ENCODE results near the gene LRFN2.

Gene LRFN2

GRCh38 chr6:40599555-40599954 is 12.4 kb upstream of the LRFN2 start:
- TF ChIP-seq CTBP1 (IDR thresholded peaks at IDR 0.05; ENCODE audit: borderline replicate concordance) = no peak
- TF ChIP-seq ELF4 (IDR thresholded peaks at IDR 0.05) = no peak
- ChIA-PET POLR2A (no interaction called here), CTCF (no interaction called here)
- no peak for DNase-seq (ENCODE audit: extremely low spot score)

GRCh38 chr6:40598516-40598915 is 11.4 kb upstream of the LRFN2 start:
- DNase-seq (ENCODE audit: extremely low spot score) = no peak
- ChIA-PET POLR2A (interaction anchor here (1.4 kb wide), 1 partner anchor 12 kb away, joined by 3 read pairs; no protein-coding TSS in a partner anchor), CTCF (no interaction called here)
- TF ChIP-seq CTBP1 (IDR thresholded peaks at IDR 0.05; ENCODE audit: borderline replicate concordance) (no peak), L3MBTL2 (conservative IDR thresholded peaks at IDR 0.05) (no peak), HDGF (IDR thresholded peaks at IDR 0.05; ENCODE audit: borderline replicate concordance) (no peak)

- ChIA-PET CTCF (no interaction called here), POLR2A (interaction anchor here (1.4 kb wide), 1 partner anchor 11 kb away, joined by 3 read pairs; no protein-coding TSS in a partner anchor)
- no peak for DNase-seq (ENCODE audit: extremely low spot score)
- TF ChIP-seq L3MBTL2 (conservative IDR thresholded peaks at IDR 0.05) (no peak), FOXK2 (IDR thresholded peaks at IDR 0.05) (no peak), SUZ12 (IDR thresholded peaks at IDR 0.05) (no peak), ELF4 (IDR thresholded peaks at IDR 0.05) (no peak), ARNT (IDR thresholded peaks at IDR 0.05) (no peak), FOXA1 (IDR thresholded peaks at IDR 0.05) (no peak), TARDBP (IDR thresholded peaks at IDR 0.05) (no peak), LEF1 (IDR thresholded peaks at IDR 0.05; ENCODE audit: borderline replicate concordance) (no peak), HDGF (IDR thresholded peaks at IDR 0.05; ENCODE audit: borderline replicate concordance) (no peak), CTBP1 (IDR thresholded peaks at IDR 0.05; ENCODE audit: borderline replicate concordance) (no peak), NFRKB (IDR thresholded peaks at IDR 0.05) (no peak), FOXM1 (IDR thresholded peaks at IDR 0.05; ENCODE audit: borderline replicate concordance) (no peak), ZNF384 (IDR thresholded peaks at IDR 0.05) (no peak), SP1 (IDR thresholded peaks at IDR 0.05) (no peak), BHLHE40 (IDR thresholded peaks at IDR 0.05; ENCODE audit: borderline replicate concordance) (no peak)
These were observed 10.1 kb upstream of the LRFN2 start for GRCh38 chr6:40597301-40597700.

GRCh38 chr6:40588480-40588879 is 1.3 kb upstream of the LRFN2 start:
- POLR2A ChIA-PET = interaction anchor here (0.9 kb wide), 1 partner anchor 12 kb away, joined by 3 read pairs; no protein-coding TSS in a partner anchor
- DNase-seq (ENCODE audit: extremely low spot score) = no peak
- CTCF ChIA-PET = interaction anchor here (0.5 kb wide), 1 partner anchor 81 kb away, joined by 4 read pairs; no protein-coding TSS in a partner anchor
- no peak for TF ChIP-seq CTBP1 (IDR thresholded peaks at IDR 0.05; ENCODE audit: borderline replicate concordance)

GRCh38 chr6:40588070-40588384 is 863 bp upstream of the LRFN2 start:
- no peak for DNase-seq (ENCODE audit: extremely low spot score)
- TF ChIP-seq L3MBTL2 (conservative IDR thresholded peaks at IDR 0.05) (0 out of 2 replicates have a peak, but pooled peaks have one; percentile 22), NFRKB (IDR thresholded peaks at IDR 0.05) (no peak), SP1 (IDR thresholded peaks at IDR 0.05) (no peak), ELF4 (IDR thresholded peaks at IDR 0.05) (no peak)
- ChIA-PET CTCF (interaction anchor here (0.5 to 1.2 kb wide), 3 partner anchors 16 to 241 kb away, joined by 3 to 4 read pairs (median 3); no protein-coding TSS in a partner anchor), POLR2A (interaction anchor here (0.9 kb wide), 1 partner anchor 12 kb away, joined by 3 read pairs; no protein-coding TSS in a partner anchor)

- DNase-seq (ENCODE audit: extremely low spot score) = no peak
- TF ChIP-seq ARNT (IDR thresholded peaks at IDR 0.05) (no peak), TARDBP (IDR thresholded peaks at IDR 0.05) (no peak), FOXA1 (IDR thresholded peaks at IDR 0.05) (no peak), SUZ12 (IDR thresholded peaks at IDR 0.05) (no peak), FOXM1 (IDR thresholded peaks at IDR 0.05; ENCODE audit: borderline replicate concordance) (no peak), PKNOX1 (IDR thresholded peaks at IDR 0.05) (no peak), L3MBTL2 (conservative IDR thresholded peaks at IDR 0.05) (no peak)
- POLR2A ChIA-PET = interaction anchor here (1.3 kb wide), 1 partner anchor 11 kb away, joined by 3 read pairs; no protein-coding TSS in a partner anchor
- CTCF ChIA-PET = interaction anchor here (1.2 kb wide), 1 partner anchor 18 kb away, joined by 3 read pairs; no protein-coding TSS in a partner anchor
These were observed 579 bp downstream of the LRFN2 start for GRCh38 chr6:40586369-40587201.

GRCh38 chr6:40585651-40586269 is 1.4 kb downstream of the LRFN2 start:
- CTCF ChIA-PET = no interaction called here
- no peak for TF ChIP-seq SUZ12 (IDR thresholded peaks at IDR 0.05)
- POLR2A ChIA-PET = interaction anchor here (1.3 kb wide), 1 partner anchor 12 kb away, joined by 3 read pairs; no protein-coding TSS in a partner anchor
- peak; percentile 27 for DNase-seq (ENCODE audit: extremely low spot score)

- CTCF ChIA-PET = no interaction called here
- DNase-seq (ENCODE audit: extremely low spot score) = no peak
- POLR2A ChIA-PET = no interaction called here
- TF ChIP-seq TARDBP (IDR thresholded peaks at IDR 0.05) = no peak
- no peak for TF ChIP-seq SUZ12 (IDR thresholded peaks at IDR 0.05)
- no peak for TF ChIP-seq ELF4 (IDR thresholded peaks at IDR 0.05)
- no peak for TF ChIP-seq FOXK2 (IDR thresholded peaks at IDR 0.05)
- no peak for TF ChIP-seq CTBP1 (IDR thresholded peaks at IDR 0.05; ENCODE audit: borderline replicate concordance)
- no peak for TF ChIP-seq HDGF (IDR thresholded peaks at IDR 0.05; ENCODE audit: borderline replicate concordance)
- TF ChIP-seq SP1 (IDR thresholded peaks at IDR 0.05) = no peak
- no peak for TF ChIP-seq ZNF384 (IDR thresholded peaks at IDR 0.05)
- no peak for TF ChIP-seq BHLHE40 (IDR thresholded peaks at IDR 0.05; ENCODE audit: borderline replicate concordance)
- no peak for TF ChIP-seq FOXM1 (IDR thresholded peaks at IDR 0.05; ENCODE audit: borderline replicate concordance)
- TF ChIP-seq FOXA1 (IDR thresholded peaks at IDR 0.05) = no peak
- no peak for TF ChIP-seq ARNT (IDR thresholded peaks at IDR 0.05)
- no peak for TF ChIP-seq NFRKB (IDR thresholded peaks at IDR 0.05)
- no peak for TF ChIP-seq LEF1 (IDR thresholded peaks at IDR 0.05; ENCODE audit: borderline replicate concordance)
- TF ChIP-seq L3MBTL2 (conservative IDR thresholded peaks at IDR 0.05) = no peak
- no peak for TF ChIP-seq PKNOX1 (IDR thresholded peaks at IDR 0.05)
These were observed 1.9 kb downstream of the LRFN2 start for GRCh38 chr6:40585223-40585622.
